MM.1S (cell line): Measurements from ENCODE around the gene HSF4.
A peak's percentile ranks its signal among the peaks of the same experiment; 100 is the strongest.

ENCODE experiments used
- DNase-seq: peaks from one replicate; pipeline ENCODE4 v3.0.0-alpha.2; 2015
- H2AFZ ChIP-seq: fragments of 300-600 bp; sonication (generic); 2 replicates; pipeline ENCODE4 v1.6.0; 2016; ENCODE audit warnings: antibody characterized with exemption, low read length
- H3F3A ChIP-seq: fragments of 300-600 bp; sonication (generic); 2 replicates; pipeline ENCODE4 v1.6.1; 2016; ENCODE audit warnings: mild to moderate bottlenecking, antibody characterized with exemption, low read length, moderate library complexity, mixed read lengths; ENCODE audit not compliant: insufficient read depth
- H3K27ac ChIP-seq: fragments of 300-600 bp; sonication (generic); 2 replicates; pipeline ENCODE4 v1.5.1; 2016; ENCODE audit warnings: mild to moderate bottlenecking, low read length
- H3K27me3 ChIP-seq: fragments of 300-600 bp; sonication (generic); replicated peaks from 2 replicates; pipeline ENCODE4 v1.6.0; 2016; ENCODE audit warnings: low read length; ENCODE audit not compliant: insufficient read depth
- H3K36me3 ChIP-seq: fragments of 300-600 bp; sonication (generic); replicated peaks from 2 replicates; pipeline ENCODE4 v1.6.1; 2016; ENCODE audit warnings: mild to moderate bottlenecking, low read length, mixed read lengths; ENCODE audit not compliant: insufficient read depth
- H3K4me1 ChIP-seq: fragments of 300-600 bp; sonication (generic); 2 replicates; pipeline ENCODE4 v1.6.1; 2016; ENCODE audit warnings: low read length, mixed read lengths
- H3K4me2 ChIP-seq: fragments of 300-600 bp; sonication (generic); 2 replicates; pipeline ENCODE4 v1.6.0; 2016; ENCODE audit warnings: low read depth, low read length
- H3K4me3 ChIP-seq: fragments of 300-600 bp; sonication (generic); 2 replicates; pipeline ENCODE4 v1.5.1; 2016; ENCODE audit warnings: low read length, mixed read lengths
- H3K79me2 ChIP-seq: fragments of 300-600 bp; sonication (generic); 2 replicates; pipeline ENCODE4 v1.6.1; 2016; ENCODE audit warnings: mixed run types, low read length, mixed read lengths
- H3K9ac ChIP-seq: fragments of 300-600 bp; sonication (generic); 2 replicates; pipeline ENCODE4 v1.6.1; 2016; ENCODE audit warnings: low read length, mixed read lengths
- H3K9me2 ChIP-seq: fragments of 300-600 bp; sonication (generic); replicated peaks from 2 replicates; pipeline ENCODE4 v1.6.1; 2016; ENCODE audit warnings: mild to moderate bottlenecking, low read length, mixed read lengths; ENCODE audit not compliant: insufficient read depth
- H3K9me3 ChIP-seq: fragments of 300-600 bp; sonication (generic); replicated peaks from 2 replicates; pipeline ENCODE4 v1.6.1; 2016; ENCODE audit warnings: mild to moderate bottlenecking, low read length, mixed read lengths; ENCODE audit not compliant: insufficient read depth
- H4K20me1 ChIP-seq: fragments of 300-600 bp; sonication (generic); 2 replicates; pipeline ENCODE4 v1.6.1; 2016; ENCODE audit warnings: mild to moderate bottlenecking, low read length, moderate library complexity, mixed read lengths; ENCODE audit not compliant: insufficient read depth
- CTCF ChIP-seq: fragments of 300-600 bp; sonication (generic); IDR thresholded peaks from 2 replicates; pipeline ENCODE4 v1.5.1; 2016; ENCODE audit warnings: antibody characterized with exemption, low read length, mixed read lengths
- EZH2 ChIP-seq: fragments of 300-600 bp; sonication (generic); optimal IDR thresholded peaks from 2 replicates; pipeline ENCODE3; 2017; ENCODE audit warnings: low read depth, mild to moderate bottlenecking, antibody characterized with exemption, low read length, mixed read lengths
- EZH2phosphoT487 ChIP-seq: fragments of 300-600 bp; sonication (generic); IDR thresholded peaks from 2 replicates; pipeline ENCODE4 v1.6.1; 2018; ENCODE audit warnings: antibody characterized with exemption, low read length

HSF4 gene

DNA sequence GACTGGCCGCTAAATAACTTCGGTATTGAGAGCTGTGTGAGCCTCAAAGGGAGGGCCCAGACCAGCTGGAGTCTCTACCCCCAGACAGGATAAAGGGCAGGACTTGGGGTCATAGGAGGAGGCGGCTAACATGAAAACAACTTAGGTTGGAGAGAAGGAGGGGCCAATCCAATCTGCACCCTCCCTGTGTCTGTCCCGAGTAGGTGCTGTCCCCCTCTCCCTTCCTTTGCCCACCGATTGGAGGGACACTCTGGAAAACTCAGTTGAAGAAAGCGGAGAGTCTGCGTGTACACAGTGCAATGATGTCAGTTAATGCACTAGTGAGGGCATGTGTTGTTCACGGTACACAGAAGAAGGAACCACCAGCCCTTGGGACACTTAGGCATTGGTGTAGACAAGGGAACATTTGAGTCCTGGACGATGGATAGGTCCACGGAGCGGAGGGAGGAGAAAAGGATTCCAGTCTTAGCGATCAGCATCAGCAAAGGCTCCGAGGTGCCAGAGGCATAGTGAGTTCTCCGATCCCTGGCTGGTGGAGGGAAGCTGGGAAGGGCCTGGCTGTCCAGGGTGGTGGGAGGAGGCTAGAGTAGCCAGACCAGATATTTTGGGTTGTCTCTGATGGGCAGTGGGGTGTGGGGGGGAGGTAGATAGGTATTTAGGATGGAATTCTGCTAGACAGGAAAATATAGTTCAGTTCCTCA is 6.6 kb downstream of the HSF4 start:
- Histone ChIP-seq H4K20me1 (no peaks in the 10 kb centered on the region), H2AFZ (peak overlapping the region; percentile 66), H3K9me2 (no peaks in the 10 kb centered on the region), H3K27ac (peak overlapping the region; percentile 77; the same call in 1 of the 2 replicates), H3K27me3 (no peaks in the 10 kb centered on the region), H3K9ac (peak overlapping the region; percentile 76), H3F3A (peaks cover 39% of the 10 kb centered on the region), H3K79me2 (peaks cover 9% of the 10 kb centered on the region), H3K4me1 (peaks cover 37% of the 10 kb centered on the region), H3K4me3 (peak overlapping the region; percentile 70), H3K36me3 (no peaks in the 10 kb centered on the region), H3K4me2 (peak overlapping the region; percentile 93), H3K9me3 (no peaks in the 10 kb centered on the region)
- DNase-seq: no peak
- TF ChIP-seq CTCF: no peak
- no peak for TF ChIP-seq EZH2phosphoT487
- TF ChIP-seq EZH2: no peak

DNA sequence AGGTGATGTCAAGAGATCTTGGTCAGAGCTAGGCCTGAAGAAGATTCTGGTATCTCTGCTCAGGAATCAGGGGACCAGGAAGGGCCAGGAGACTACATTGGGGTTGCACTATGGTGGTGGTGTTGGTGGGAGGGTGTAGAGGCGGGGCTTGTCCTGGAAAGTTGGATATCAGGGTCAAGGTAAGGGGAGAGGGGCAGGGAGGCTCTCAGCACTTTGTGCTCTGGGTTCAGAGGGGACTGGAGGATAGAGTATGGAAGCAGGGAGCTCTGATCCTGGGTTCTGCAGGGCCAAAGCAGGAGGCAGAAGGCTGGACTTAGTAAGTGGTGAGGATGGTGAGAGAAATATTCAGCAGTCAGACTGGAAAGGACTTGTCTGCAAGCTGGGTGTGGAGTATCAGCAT is 8.8 kb downstream of the HSF4 start:
- H2AFZ ChIP-seq: peak overlapping the region; percentile 57
- H3F3A ChIP-seq: peaks cover 49% of the 10 kb centered on the region
- H3K79me2 ChIP-seq: peaks cover 9% of the 10 kb centered on the region
- H3K4me3 ChIP-seq: peak overlapping the region; percentile 68
- peak overlapping the region; percentile 62 for H3K9ac ChIP-seq
- H3K9me2 ChIP-seq: no peaks in the 10 kb centered on the region
- no peaks in the 10 kb centered on the region for H4K20me1 ChIP-seq
- H3K4me1 ChIP-seq: peaks cover 32% of the 10 kb centered on the region
- no peaks in the 10 kb centered on the region for H3K9me3 ChIP-seq
- peak overlapping the region; percentile 97 for H3K4me2 ChIP-seq
- no peaks in the 10 kb centered on the region for H3K36me3 ChIP-seq
- no peaks in the 10 kb centered on the region for H3K27me3 ChIP-seq
- TF ChIP-seq CTCF: no peak
- no peak for TF ChIP-seq EZH2phosphoT487
- TF ChIP-seq EZH2: no peak
- H3K27ac ChIP-seq: peak overlapping the region; percentile 68; the same call in 1 of the 2 replicates
- DNase-seq: no peak

DNA sequence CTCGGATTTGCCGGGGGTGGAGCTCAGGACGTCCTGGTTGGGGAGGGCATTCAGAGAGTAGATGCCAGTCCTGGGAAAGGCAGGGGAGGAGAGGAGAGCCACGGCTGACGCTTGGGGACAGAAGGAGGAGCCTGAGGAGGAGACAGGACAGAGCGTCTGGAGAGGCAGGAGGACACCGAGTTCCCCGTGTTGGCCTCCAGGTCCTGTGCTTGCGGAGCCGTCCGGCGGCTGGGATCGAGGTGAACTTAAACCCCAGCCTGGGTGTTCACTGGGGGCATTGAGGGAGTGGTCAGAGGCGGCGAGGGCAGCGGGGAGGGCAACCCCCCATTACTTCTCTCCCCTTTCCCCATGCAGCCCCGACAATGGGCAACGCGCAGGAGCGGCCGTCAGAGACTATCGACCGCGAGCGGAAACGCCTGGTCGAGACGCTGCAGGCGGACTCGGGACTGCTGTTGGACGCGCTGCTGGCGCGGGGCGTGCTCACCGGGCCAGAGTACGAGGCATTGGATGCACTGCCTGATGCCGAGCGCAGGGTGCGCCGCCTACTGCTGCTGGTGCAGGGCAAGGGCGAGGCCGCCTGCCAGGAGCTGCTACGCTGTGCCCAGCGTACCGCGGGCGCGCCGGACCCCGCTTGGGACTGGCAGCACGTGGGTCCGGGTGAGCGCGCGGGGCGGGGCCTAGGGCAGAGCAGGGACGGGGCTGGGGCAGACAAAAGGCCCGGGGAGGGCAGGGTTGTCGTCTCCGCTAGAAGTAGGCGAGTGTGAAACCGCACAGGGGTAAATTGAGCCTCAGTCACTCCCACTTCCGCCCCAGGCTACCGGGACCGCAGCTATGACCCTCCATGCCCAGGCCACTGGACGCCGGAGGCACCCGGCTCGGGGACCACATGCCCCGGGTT is 9.5 kb downstream of the HSF4 start:
- H3K9me3 ChIP-seq: no peaks in the 10 kb centered on the region
- peaks cover 9% of the 10 kb centered on the region for H3K79me2 ChIP-seq
- TF ChIP-seq EZH2phosphoT487: no peak
- peak; percentile 36 for TF ChIP-seq CTCF
- H3F3A ChIP-seq: peaks cover 49% of the 10 kb centered on the region
- H3K9ac ChIP-seq: peak overlapping the region; percentile 62
- H4K20me1 ChIP-seq: no peaks in the 10 kb centered on the region
- H3K4me3 ChIP-seq: peak overlapping the region; percentile 68
- H3K4me1 ChIP-seq: peaks cover 35% of the 10 kb centered on the region
- peak overlapping the region; percentile 68; the same call in 1 of the 2 replicates for H3K27ac ChIP-seq
- no peaks in the 10 kb centered on the region for H3K27me3 ChIP-seq
- H2AFZ ChIP-seq: peak overlapping the region; percentile 57
- peak overlapping the region; percentile 97 for H3K4me2 ChIP-seq
- DNase-seq: peak; percentile 94
- H3K36me3 ChIP-seq: no peaks in the 10 kb centered on the region
- no peaks in the 10 kb centered on the region for H3K9me2 ChIP-seq
